G401 (cell line): ENCODE measurements around the gene INPP5F. TPM values are rescaled to one million over a fixed set of nuclear protein-coding genes. Genes with fewer than 3 reads are reported as not detected.

Experiments
- DNase-seq: peaks from one replicate; pipeline ENCODE4 v3.0.0-alpha.2; 2015; ENCODE audit warnings: low spot score
- in situ Hi-C: cut with HindIII; loops from 2 replicates; pipeline ENCODE4 v1.10.0; 2016; ENCODE audit warnings: low sequenced_read_pairs, mixed read lengths
- total RNA-seq: library from RNA; depleted of rRNA; stranded (reverse); fragments of >200 nt; shearing (Covaris generic); gene quantifications from 2 replicates; pipeline ENCODE4 v1.2.3, GENCODE V29; 2014

The INPP5F gene
- total RNA-seq, 1 experiment from 2014 or later = 10.1 TPM

DNA sequence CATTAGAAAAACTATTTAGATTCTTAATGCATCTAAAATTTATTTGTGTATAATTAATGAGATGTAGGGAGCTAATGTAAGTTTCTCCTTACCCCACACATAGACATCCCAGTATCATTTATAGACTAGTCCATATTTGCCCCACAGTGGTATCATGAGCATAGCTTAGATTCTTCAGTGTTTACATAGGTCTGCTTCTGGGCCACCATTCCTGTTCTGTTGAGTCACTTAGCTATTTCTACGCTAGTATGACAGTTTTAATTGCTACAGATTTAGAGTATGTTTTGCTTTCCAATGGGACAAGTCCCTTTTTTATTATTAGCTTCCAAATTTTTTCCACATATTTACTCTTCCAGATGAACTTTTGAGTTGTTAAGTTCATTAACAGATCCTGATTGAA, 77.4 kb downstream of the INPP5F start:
- DNase-seq = no peak
- in situ Hi-C loops = no loop called here

DNA sequence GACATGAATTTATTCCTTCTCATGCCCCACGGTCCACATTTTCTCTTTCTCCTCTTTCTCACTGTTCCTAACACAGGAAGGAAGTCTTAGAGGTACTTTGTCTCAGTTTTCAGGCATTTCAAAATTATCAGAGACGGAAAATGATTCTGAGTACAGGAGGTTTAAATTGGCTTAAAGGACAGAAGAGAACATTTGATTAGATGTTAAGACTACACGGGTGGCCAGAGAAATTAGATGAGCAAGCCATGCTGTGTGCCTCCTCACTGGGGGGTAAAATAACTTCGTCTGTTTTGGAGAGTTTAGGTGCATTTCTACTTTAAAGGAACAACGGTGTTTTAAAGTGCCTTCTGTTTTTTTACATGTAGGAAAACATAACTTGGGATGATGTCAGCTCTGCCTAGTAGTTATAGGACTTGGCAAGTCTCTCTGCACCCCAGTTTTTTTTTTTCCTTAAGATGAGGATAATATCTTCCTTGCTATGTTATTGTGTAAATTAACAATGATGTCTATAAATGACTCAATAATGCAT, 79.9 kb downstream of the INPP5F start:
- DNase-seq = no peak
- in situ Hi-C loops = no loop called here

- in situ Hi-C loops = no loop called here
- no peak for DNase-seq
Observed at GRCh38 chr10:119806334-119807130, 80.7 kb downstream of the INPP5F start.

DNA sequence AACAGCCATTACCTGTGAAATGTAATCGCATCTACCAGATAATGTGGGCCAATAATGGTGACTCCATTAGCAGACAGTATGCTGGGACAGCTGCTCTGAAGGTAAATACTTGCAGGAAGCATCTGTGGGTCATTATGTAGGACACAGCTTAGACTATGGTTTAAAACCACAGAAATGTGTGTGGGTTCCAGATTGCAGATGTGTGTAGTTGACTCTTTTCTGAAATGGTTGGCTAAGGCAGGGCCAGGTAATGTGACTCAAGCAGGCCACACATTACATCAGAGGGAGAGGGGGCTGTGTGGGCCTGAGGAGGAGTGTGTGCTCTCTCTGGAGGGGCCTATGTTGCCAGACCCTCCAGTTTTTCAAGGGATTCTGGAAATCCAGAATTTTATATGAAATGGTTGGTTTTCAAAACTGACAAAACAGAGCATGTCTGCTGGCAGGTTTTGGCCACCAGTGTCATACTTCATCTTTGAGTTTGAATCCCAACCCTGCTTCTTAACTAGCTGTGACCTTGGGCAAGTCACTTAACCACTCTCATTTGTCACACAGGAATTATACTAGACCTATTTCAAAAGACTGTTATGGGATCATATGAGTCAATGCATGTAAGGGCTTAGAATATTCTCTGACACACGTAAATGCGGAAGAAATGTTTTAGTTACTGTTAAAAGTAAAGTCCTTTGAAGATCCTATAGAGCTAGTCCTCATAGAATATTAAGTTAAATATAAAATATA, 82.3 kb downstream of the INPP5F start:
- in situ Hi-C loops = no loop called here

GRCh38 chr10:119811122-119811521, 85.3 kb downstream of the INPP5F start:
- in situ Hi-C loops = no loop called here
- DNase-seq = no peak

More for the DNA sequence above, 82.3 kb downstream of the INPP5F start:
- DNase-seq = no peak

- in situ Hi-C loops = no loop called here
- DNase-seq = no peak
Observed at GRCh38 chr10:119812684-119813083, 86.8 kb downstream of the INPP5F start.

DNA sequence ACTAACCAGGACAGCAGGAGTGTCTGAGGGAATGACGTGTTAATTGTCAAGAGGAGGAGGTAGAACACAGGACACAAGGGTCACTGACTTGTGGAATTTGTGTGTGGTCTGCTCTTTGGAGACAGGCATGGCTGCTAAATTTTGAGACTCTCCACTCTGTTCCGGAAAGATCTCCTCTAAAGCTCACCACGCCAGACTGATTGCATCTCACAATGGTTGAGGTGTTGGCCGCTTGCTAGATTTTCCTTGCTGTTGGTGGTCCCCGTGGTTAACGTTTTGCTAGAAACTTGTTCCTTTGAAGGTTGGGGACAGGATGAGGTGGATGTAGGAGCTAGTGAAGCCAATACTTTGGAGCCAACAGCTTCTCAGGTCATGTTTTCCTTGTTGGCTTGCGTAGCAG, 89.8 kb downstream of the INPP5F start:
- in situ Hi-C loops = no loop called here
- DNase-seq = no peak

DNA sequence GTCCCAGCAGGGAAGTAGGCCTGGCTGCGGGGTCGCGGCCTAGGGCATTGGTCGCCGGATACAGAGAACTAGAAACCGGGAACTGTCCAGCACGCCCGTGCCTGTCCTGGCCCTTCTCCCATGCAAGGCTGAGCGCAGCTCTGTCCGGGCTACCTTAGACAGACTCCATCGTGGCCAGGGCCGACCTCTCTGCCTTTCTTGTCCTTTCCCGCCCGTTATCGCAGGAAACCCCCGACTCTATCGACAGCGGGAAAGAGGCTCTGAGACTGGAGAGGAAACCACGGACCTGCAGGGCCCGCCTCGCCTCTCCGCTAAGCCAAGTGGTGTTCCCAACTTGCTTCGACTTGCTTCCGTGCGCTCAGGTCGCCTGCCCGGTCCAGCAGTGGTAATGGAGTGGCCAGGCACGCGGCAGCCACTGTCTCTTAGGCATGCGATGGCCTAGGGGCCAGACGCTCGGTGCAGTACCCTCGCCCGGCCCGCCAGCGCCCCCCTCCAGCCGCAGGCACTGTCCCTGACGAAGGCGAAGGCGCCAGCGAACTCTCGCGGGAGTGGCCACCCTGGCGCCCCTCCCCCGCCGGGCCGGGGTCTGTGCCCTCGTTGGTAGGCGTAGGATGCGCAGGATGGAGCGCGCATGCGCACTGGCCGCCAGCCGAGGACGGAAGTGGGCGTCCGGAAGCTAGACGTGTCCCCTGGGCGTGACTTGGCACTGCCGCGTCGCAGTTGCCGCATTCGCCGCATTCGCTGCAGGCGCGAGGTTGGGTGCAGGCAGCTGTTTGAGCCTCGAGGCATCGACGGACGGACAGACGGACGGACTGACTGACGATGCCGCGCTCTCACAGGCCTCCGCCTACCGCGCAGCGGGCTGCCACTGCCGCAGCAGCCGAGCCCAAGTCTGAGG, 92.4 kb downstream of the INPP5F start:
- in situ Hi-C loops = no loop called here
- DNase-seq = peak; percentile 68

GRCh38 chr10:119818889-119819270, 93.0 kb downstream of the INPP5F start:
- in situ Hi-C loops = no loop called here
- DNase-seq = peak; percentile 61

DNA sequence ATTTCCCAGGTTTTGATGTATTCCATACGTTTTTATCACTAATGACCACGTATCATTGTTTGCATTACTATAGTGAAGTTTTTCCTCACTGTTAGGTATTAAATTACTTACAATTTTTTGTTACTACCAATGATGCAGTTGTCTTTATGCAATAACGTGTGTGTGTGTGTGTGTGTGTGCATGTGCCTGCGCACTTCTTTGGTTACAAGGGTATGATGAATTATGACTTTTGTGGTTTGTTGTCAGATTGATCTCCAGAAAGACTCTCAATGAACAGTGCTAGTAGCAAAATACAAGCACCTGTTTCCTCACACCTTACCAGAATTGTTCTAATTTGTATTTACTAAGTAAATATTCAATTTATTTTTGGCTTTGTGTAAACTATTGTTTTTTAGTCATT, 95.3 kb downstream of the INPP5F start:
- no peak for DNase-seq
- in situ Hi-C loops = no loop called here

DNA sequence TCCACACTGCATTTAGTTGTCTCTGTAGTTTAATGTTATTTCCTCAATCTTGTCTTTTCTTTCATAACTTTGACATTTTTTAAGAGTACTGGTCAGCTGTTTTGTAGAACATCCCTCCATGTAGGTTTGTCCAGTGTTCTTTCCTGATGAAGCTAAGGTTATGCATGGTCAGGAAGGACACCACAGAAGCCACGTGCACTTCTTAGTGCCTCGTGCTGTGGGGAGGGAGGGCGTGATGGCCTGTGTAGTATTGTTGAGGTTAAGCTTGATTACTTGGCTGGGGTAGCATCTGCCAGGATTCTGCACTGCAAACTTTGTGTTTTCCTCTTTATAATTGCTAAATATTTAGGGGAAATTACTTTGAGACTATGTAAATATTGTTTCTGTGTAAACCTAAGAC, 98.4 kb downstream of the INPP5F start:
- in situ Hi-C loops = no loop called here
- no peak for DNase-seq

DNA sequence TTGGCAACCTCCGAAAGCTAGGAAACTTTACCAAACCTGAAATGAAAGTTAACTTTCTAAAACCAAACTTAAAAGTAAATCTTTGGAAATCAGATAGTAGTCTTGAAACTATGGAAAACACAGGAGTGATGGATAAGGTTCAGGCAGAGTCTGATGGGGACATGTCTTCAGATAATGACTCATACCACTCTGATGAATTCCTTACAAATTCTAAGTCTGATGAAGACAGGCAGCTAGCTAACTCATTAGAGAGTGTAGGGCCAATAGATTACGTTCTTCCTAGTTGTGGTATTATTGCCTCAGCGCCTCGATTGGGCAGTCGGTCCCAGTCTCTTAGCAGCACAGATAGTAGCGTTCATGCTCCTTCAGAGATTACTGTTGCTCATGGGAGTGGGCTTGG, 100.9 kb downstream of the INPP5F start:
- no peak for DNase-seq
- in situ Hi-C loops = no loop called here

DNA sequence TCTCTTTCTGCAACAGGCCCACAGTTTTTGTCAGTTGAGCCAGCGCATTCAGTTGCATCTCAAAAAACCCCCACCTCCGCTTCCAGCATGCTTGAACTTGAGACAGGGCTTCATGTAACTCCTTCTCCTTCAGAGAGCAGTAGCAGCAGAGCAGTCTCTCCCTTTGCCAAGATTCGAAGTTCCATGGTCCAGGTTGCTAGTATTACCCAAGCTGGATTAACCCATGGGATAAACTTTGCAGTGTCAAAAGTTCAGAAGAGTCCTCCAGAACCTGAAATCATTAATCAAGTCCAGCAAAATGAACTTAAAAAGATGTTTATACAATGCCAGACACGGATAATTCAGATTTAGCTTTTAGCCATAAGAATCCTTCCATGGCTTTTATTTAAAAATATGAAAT, 101.6 kb downstream of the INPP5F start:
- in situ Hi-C loops = no loop called here
- DNase-seq = no peak

DNA sequence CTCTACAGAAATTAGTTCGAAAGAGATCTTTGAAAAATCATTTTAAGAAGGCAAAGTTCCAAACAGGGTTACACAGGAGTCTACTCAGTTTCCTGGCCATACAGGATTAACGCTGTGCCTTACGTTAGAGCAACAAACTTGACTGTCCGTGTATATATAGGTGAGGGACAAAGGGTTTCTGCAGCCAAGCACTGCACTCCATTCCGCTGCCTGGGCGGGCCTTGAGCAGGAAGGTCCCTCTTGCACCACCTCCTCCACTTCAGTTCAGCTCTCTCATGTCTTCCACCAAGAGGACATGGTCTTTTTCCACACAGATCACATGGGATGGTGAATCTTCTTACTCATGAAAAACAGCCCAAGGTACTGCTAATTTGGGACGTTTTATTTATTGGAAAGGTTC, 103.6 kb downstream of the INPP5F start:
- in situ Hi-C loops = no loop called here
- no peak for DNase-seq

GRCh38 chr10:119830851-119831250, 105.0 kb downstream of the INPP5F start:
- in situ Hi-C loops = loop anchor here (10.0 kb wide), 1 partner anchor 146 kb away; no protein-coding TSS in a partner anchor
- no peak for DNase-seq

GRCh38 chr10:119831656-119832055, 105.8 kb downstream of the INPP5F start:
- in situ Hi-C loops = loop anchor here (10.0 kb wide), 1 partner anchor 147 kb away; no protein-coding TSS in a partner anchor
- DNase-seq = no peak

DNA sequence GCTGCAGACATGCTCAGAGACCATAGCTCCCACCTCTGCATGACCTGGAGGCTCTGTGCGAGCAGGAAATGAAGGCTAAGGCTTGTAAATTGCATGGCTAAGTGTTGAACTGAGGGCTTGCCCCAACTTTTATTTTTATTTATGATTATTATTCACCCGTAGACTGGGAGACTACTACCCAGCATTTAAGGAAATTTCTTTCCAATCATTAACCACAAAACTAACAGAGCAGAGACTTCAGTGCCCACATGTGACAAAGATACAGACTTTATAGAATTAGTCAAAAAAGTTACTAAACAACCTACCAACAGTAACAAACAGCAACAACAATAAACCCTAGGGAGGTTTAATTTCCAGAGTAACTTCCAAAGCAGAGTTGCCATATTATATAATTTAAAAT, 107.1 kb downstream of the INPP5F start:
- in situ Hi-C loops = loop anchor here (10.0 kb wide), 1 partner anchor 148 kb away; no protein-coding TSS in a partner anchor
- DNase-seq = no peak

- in situ Hi-C loops = loop anchor here (10.0 kb wide), 1 partner anchor 149 kb away; no protein-coding TSS in a partner anchor
- DNase-seq = no peak
Observed at GRCh38 chr10:119834188-119834587, 108.3 kb downstream of the INPP5F start.

DNA sequence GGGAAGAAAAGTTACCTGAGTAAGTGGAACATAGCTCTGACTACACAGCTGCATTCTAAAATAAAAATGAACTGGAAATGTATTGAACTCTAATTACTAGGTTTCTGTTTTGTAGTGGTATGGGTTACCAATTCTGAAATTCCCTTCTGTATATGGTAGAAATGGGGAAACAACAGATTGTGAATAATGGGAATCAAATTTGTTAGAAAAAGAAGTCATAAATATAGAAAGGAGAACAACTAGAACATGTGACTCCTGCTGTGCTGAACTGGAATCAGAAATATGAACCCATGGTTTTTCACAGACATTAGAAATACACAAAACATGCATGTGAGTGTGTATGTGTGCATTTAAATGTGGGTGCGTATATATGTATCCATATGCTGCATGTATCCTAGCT, 119.8 kb downstream of the INPP5F start:
- DNase-seq = no peak
- in situ Hi-C loops = no loop called here
